ENCODE data around the gene CAVIN1. TPM values are rescaled to one million over a fixed set of nuclear protein-coding genes. Genes with fewer than 3 reads are reported as not detected.
"Not testable (repeated sequence)": the region's sequence is repeated elsewhere in the genome, so short reads cannot be mapped to it uniquely, and the experiment has no call there.

The CAVIN1 gene
- total and polyA plus RNA-seq, 2 donors (not counting 3 experiments of a cell fraction or from before 2014, with no cell fraction given), result 303 to 663 TPM

- FAIRE-seq; H2AFZ ChIP-seq (ENCODE audit: low read depth, low read length); dilution Hi-C loops (cut with MboI; ENCODE audit: extremely low pct_ligation_motif_present, low sequenced_read_pairs); CTCF ChIA-PET; H3K79me2 ChIP-seq (ENCODE audit: control insufficient read depth, insufficient read depth, low read length); H4K20me1 ChIP-seq (replicated peaks; ENCODE audit: control insufficient read depth, extremely low read depth, insufficient read depth, low read length); H3K4me3 ChIP-seq (replicated peaks in 1 of 3; ENCODE audit: insufficient read depth in 1 of 3, low read depth in 1 of 3, low read length in 3 of 3); H3K9me1 ChIP-seq (replicated peaks; ENCODE audit: control insufficient read depth, extremely low read depth, insufficient read depth, low read length); H3K36me3 ChIP-seq (ENCODE audit: control insufficient read depth in 2 of 2, extremely low read depth in 1 of 2, insufficient read depth in 2 of 2, low read length in 2 of 2); H3K9me3 ChIP-seq (replicated peaks; ENCODE audit: control insufficient read depth, insufficient read depth, low read length); H3K27me3 ChIP-seq (ENCODE audit: control insufficient read depth in 2 of 2, insufficient read depth in 2 of 2, low read length in 2 of 2); POLR2A ChIA-PET; H3K4me1 ChIP-seq (ENCODE audit: control insufficient read depth, extremely low read depth, insufficient read depth, low read length); BruUV-seq (replicated peaks); H3K4me2 ChIP-seq (ENCODE audit: insufficient read depth, low read length); DNase-seq (ENCODE audit: low read depth, low spot score); H3K9ac ChIP-seq (replicated peaks; ENCODE audit: extremely low read depth, insufficient read depth, low read length); intact Hi-C loops (cut with micrococcal nuclease); H3K27ac ChIP-seq (ENCODE audit: insufficient read depth, low read depth, low read length): not testable (repeated sequence)
These were observed 26.1 kb upstream of the CAVIN1 start for GRCh38 chr17:42449176-42449575.

GRCh38 chr17:42442196-42442565 is 19.1 kb upstream of the CAVIN1 start:
- H3K4me3 ChIP-seq (replicated peaks in 1 of 3; ENCODE audit: insufficient read depth in 1 of 3, low read depth in 1 of 3, low read length in 3 of 3), result no peak overlapping the region
- peaks cover 2% of the 10 kb centered on the region for H3K4me1 ChIP-seq (ENCODE audit: control insufficient read depth, extremely low read depth, insufficient read depth, low read length)
- no peaks in the 10 kb centered on the region for H3K9me3 ChIP-seq (replicated peaks; ENCODE audit: control insufficient read depth, insufficient read depth, low read length)
- FAIRE-seq (peak; percentile 38), DNase-seq (ENCODE audit: low read depth, low spot score) (peak; percentile 47)
- H3K27ac ChIP-seq (ENCODE audit: insufficient read depth, low read depth, low read length), result no peak overlapping the region
- H4K20me1 ChIP-seq (replicated peaks; ENCODE audit: control insufficient read depth, extremely low read depth, insufficient read depth, low read length), result no peaks in the 10 kb centered on the region
- H3K4me2 ChIP-seq (ENCODE audit: insufficient read depth, low read length), result no peak overlapping the region
- no peak for TF ChIP-seq POLR2AphosphoS5 (IDR thresholded peaks at IDR 0.05; ENCODE audit: insufficient read depth, low read depth, low read length)
- TF ChIP-seq POLR2A (IDR thresholded peaks at IDR 0.05; ENCODE audit: low read depth, low read length), result no peak
- TF ChIP-seq MYC (IDR thresholded peaks at IDR 0.05; ENCODE audit: low read depth, low read length), result no peak
- TF ChIP-seq FOS (IDR thresholded peaks at IDR 0.05; ENCODE audit: borderline replicate concordance, insufficient read depth, low read length), result no peak
- no peak for TF ChIP-seq CTCF (IDR thresholded peaks at IDR 0.05; ENCODE audit: extremely low read depth in 1 of 2, insufficient read depth in 1 of 2, low read depth in 1 of 2, low read length in 2 of 2)
- no peak for TF ChIP-seq MAX (IDR thresholded peaks at IDR 0.05; ENCODE audit: insufficient read depth, insufficient read length)
- no peak for TF ChIP-seq EZH2 (IDR thresholded peaks at IDR 0.05; ENCODE audit: borderline replicate concordance, low read depth, low read length, severe bottlenecking)
- no peak for TF ChIP-seq GATA2 (IDR thresholded peaks at IDR 0.05; ENCODE audit: insufficient read depth, insufficient read length, low read depth, low read length)
- TF ChIP-seq JUN (IDR thresholded peaks at IDR 0.05; ENCODE audit: borderline replicate concordance, insufficient read depth, insufficient read length, low read depth), result no peak
- no TSS peak for BruUV-seq (replicated peaks)
- dilution Hi-C loops (cut with MboI; ENCODE audit: extremely low pct_ligation_motif_present, low sequenced_read_pairs), result no loop called here
- H3K9me1 ChIP-seq (replicated peaks; ENCODE audit: control insufficient read depth, extremely low read depth, insufficient read depth, low read length), result no peaks in the 10 kb centered on the region
- no peaks in the 10 kb centered on the region for H3K36me3 ChIP-seq (ENCODE audit: control insufficient read depth in 2 of 2, extremely low read depth in 1 of 2, insufficient read depth in 2 of 2, low read length in 2 of 2)
- no peak overlapping the region for H2AFZ ChIP-seq (ENCODE audit: low read depth, low read length)
- H3K79me2 ChIP-seq (ENCODE audit: control insufficient read depth, insufficient read depth, low read length), result no peaks in the 10 kb centered on the region
- H3K27me3 ChIP-seq (ENCODE audit: control insufficient read depth in 2 of 2, insufficient read depth in 2 of 2, low read length in 2 of 2), result no peaks in the 10 kb centered on the region
- H3K9ac ChIP-seq (replicated peaks; ENCODE audit: extremely low read depth, insufficient read depth, low read length), result no peak overlapping the region
- ChIA-PET POLR2A (interaction anchor here (0.6 to 1.5 kb wide), 3 partner anchors 12 to 19 kb away, joined by 3 to 5 read pairs (median 5); partner anchors contain the start of gene CAVIN1), CTCF (interaction anchor here (0.5 to 2.2 kb wide), 14 partner anchors 9 to 510 kb away, joined by 3 to 9 read pairs (median 4); partner anchors contain the start of gene CAVIN1)
- intact Hi-C loops (cut with micrococcal nuclease), result loop anchor here (2.0 kb wide), 1 partner anchor 17 kb away; the partner anchor contains the start of gene ATP6V0A1

Data from endothelial cell of umbilical vein (primary cell).